Tibial nerve (tissue), 4 donors: ENCODE data around the gene HERC3. TPM values are rescaled to one million over a fixed set of nuclear protein-coding genes. Genes with fewer than 3 reads are reported as not detected.

Source experiments
- DNase-seq, 2 donors: peaks; one replicate each; pipeline ENCODE4 v3.0.0-alpha.2; 2019; ENCODE audit warnings: low spot score in 2 of 2
- H3K27ac ChIP-seq, 4 donors: fragments of 200-600 bp; sonication (generic) in 3 of 4; one replicate each; pipeline ENCODE4 v1.5.1; 2017 to 2019; ENCODE audit warnings: mild to moderate bottlenecking in 1 of 4
- H3K27me3 ChIP-seq, 2 donors: fragments of 200-600 bp; sonication (generic) in 1 of 2; one replicate each; pipeline versions ENCODE4 v1.5.1 to v1.6.0; 2017 to 2019
- H3K36me3 ChIP-seq, 3 donors: fragments of 200-600 bp; sonication (generic); one replicate each; pipeline ENCODE4 v1.5.1; 2018 to 2019
- H3K4me1 ChIP-seq, 4 donors: fragments of 200-600 bp; sonication (generic) in 3 of 4; one replicate each; pipeline ENCODE4 v1.5.1; 2017 to 2019
- H3K4me3 ChIP-seq, 4 donors: fragments of 200-600 bp; sonication (generic) in 3 of 4; one replicate each; pipeline ENCODE4 v1.5.1; 2017 to 2019; ENCODE audit warnings: mild to moderate bottlenecking in 1 of 4, moderate library complexity in 1 of 4
- H3K9me3 ChIP-seq, 4 donors: fragments of 200-600 bp; sonication (generic) in 3 of 4; one replicate each; pipeline ENCODE4 v1.5.1; 2017 to 2019
- EP300 ChIP-seq, 2 donors: sonication (generic); formaldehyde crosslinking; IDR thresholded peaks; one replicate each; pipeline ENCODE4 v1.6.1; 2017; ENCODE audit warnings: antibody characterized with exemption in 2 of 2, mild to moderate bottlenecking in 1 of 2
- POLR2A ChIP-seq, 2 donors: fragments of 450-650 bp; IDR thresholded peaks; one replicate each; pipeline ENCODE4 v1.6.1; 2017; ENCODE audit warnings: antibody characterized with exemption in 2 of 2, mild to moderate bottlenecking in 2 of 2, moderate library complexity in 2 of 2
- WGBS, 2 donors: methylation state at CpG; one replicate each; pipeline ENCODE4 v1.1.5; 2018; 5-methylcytosine and 5-hydroxymethylcytosine counted together
- total RNA-seq, 4 donors: library from RNA; depleted of rRNA; stranded (reverse); fragments of >200 nt; gene quantifications; one replicate each; pipeline ENCODE4 v1.1.0, GENCODE V29; 2016
- TF ChIP-seq, protein P1 (sequence below), 5 experiments: fragments of 200-600 bp in 3 of 5; fragments of 450-650 bp in 2 of 5; sonication (generic) in 3 of 5; IDR thresholded peaks; one replicate each; pipeline ENCODE4 v1.5.1; 2016 to 2019; ENCODE audit warnings: antibody characterized with exemption in 5 of 5, mild to moderate bottlenecking in 3 of 5, moderate library complexity in 2 of 5

HERC3 gene
- total RNA-seq, 4 donors from 2014 or later, result 30.0 to 61.0 (median 42.0) TPM

DNA sequence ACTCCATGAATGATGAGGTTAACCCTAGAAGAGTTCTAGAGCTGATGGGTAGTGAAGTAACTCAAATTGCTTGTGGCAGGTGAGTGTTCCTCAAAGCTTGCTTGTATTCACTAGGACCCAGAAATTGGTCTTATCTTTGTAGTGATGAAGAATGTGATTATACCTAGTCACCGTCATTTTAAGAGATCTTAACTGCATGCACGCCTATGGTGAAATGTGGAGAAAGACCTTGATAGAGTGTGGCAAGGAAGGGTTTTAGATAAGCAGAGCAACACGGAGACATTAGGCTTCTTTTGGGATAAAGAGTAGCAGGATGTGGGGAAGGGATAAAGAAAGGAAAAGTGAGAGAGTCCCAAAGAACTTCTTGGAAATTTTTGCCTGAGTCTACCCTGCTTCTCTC lies 62.9 kb downstream of the HERC3 start:
- no peak for DNase-seq
- Histone ChIP-seq H3K9me3 (no peaks in the 10 kb centered on the region), H3K27ac (no peak overlapping the region), H3K36me3 (peaks cover 0 to 54% (median 16%) of the 10 kb centered on the region in 3 donors), H3K4me3 (no peak overlapping the region), H3K27me3 (no peaks in the 10 kb centered on the region), H3K4me1 (no peaks in the 10 kb centered on the region)
- WGBS, 2 donors, result 94 to 96% methylated on average over 3 of the region's 3 CpGs
- no peak for TF ChIP-seq POLR2A (IDR thresholded peaks at IDR 0.05)

DNA sequence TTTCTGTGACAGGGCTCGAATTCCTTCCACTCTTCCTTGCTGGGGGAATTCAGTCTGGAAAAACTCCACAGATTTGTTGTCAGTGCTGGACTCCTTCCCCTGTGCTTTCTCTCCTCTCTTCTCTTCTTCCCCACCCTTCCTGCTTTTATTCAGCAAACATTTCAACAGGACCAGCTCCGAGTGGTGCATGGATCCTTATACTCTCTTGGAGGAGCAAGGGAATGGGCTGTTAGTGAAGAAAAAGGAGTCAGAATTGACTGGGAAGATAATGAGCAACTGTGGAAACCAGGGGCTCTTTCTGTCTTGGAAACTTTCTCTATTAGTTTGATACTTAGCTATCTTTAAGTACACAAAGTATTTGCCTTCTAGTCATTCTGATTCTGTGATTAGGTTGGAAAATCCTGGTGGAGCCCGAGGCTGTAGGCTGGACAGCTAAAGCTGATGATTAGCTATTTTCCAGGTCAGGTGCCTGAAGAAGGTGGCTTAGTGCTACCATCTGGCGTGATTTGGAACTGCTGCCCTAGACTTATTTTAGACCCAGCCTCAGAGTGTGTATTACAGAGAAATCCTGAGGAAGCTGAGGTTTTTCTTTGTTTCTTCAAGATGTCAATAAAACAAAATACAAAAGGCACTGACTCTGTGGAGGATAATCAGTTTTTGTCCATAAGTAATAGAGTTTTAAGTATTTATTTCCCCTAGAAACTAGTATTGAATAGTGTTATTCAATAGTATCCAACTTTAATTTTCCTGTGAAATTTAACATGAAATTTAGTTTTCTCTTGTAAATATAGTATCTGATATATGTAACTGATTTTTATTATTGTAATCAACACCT lies 67.0 kb downstream of the HERC3 start:
- 40 to 44% methylated on average over 4 of the region's 4 CpGs for WGBS, 2 donors
- H3K36me3 ChIP-seq, result peaks cover 0 to 65% (median 10%) of the 10 kb centered on the region in 3 donors
- peak overlapping the region in 2 of 4 donors; percentile 20 to 70 for H3K27ac ChIP-seq
- no peak overlapping the region for H3K4me3 ChIP-seq
- H3K9me3 ChIP-seq, result no peaks in the 10 kb centered on the region
- peak in 1 of 2 donors; percentile 55 for DNase-seq
- H3K4me1 ChIP-seq, result peaks cover 0 to 3% (median 0%) of the 10 kb centered on the region in 4 donors
- H3K27me3 ChIP-seq, result no peaks in the 10 kb centered on the region
- peak in 1 of 2 donors; percentile 26 for TF ChIP-seq EP300 (IDR thresholded peaks at IDR 0.05)
- TF ChIP-seq, protein P1, sequence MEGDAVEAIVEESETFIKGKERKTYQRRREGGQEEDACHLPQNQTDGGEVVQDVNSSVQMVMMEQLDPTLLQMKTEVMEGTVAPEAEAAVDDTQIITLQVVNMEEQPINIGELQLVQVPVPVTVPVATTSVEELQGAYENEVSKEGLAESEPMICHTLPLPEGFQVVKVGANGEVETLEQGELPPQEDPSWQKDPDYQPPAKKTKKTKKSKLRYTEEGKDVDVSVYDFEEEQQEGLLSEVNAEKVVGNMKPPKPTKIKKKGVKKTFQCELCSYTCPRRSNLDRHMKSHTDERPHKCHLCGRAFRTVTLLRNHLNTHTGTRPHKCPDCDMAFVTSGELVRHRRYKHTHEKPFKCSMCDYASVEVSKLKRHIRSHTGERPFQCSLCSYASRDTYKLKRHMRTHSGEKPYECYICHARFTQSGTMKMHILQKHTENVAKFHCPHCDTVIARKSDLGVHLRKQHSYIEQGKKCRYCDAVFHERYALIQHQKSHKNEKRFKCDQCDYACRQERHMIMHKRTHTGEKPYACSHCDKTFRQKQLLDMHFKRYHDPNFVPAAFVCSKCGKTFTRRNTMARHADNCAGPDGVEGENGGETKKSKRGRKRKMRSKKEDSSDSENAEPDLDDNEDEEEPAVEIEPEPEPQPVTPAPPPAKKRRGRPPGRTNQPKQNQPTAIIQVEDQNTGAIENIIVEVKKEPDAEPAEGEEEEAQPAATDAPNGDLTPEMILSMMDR (IDR thresholded peaks at IDR 0.05), result peak; percentile 51 to 75 (median 66)
- no peak for TF ChIP-seq POLR2A (IDR thresholded peaks at IDR 0.05)

DNA sequence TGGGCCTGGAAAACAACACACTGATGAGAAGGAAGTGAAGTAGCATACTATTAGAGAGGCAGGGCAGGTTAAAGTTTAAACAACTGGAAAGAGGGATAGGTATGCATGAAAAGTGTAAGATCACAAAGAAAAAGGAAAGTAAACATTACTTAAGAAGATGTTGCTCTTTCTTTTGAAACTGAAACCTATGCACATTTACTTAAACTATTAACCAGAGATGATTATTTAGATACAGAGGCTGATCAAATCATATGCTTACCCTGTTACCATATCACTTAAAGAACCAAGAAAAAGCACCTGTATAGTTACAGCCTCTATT lies 67.6 kb downstream of the HERC3 start:
- no peak overlapping the region for H3K27ac ChIP-seq
- TF ChIP-seq, protein P1 (IDR thresholded peaks at IDR 0.05), result no peak
- TF ChIP-seq EP300 (IDR thresholded peaks at IDR 0.05) (no peak), POLR2A (IDR thresholded peaks at IDR 0.05) (no peak)

DNA sequence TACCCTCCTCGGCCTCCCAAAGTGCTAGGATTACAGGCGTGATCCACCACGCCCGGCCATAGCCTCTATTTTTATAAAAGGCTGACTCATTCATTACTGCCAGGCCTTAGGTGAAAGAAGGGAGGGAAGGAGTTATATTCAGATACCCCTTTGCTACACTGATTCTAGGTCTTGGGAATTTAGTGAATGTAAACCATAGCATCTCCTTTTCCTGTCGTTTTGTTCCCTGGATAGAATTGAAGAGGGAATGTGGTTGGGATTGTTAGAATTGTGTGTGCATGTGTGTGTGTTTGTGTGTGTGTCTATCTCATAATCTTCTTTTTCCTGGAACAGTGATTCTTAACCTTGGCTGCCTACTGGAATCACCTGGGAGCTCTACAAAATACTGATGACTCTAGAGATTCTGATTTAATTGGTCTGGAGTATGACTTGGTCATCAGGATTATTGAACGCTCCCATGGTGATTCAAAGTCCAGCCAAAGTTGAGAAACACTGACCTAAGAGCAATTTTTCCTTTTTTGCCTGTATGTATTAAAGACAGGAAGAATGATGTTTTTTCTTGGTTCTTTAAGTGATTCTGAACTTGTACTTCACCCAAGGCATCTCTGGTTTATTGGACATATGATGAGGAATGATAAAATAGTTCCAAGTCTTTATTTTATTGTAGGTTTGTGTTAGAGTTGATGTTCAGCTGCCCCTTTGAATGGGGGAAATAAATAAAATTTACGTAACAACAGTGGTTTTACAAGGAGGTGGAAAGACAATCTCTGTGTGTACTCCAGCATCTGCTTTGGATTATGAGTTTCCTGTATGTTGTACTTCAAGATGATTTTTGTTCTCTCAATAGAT lies 68.4 kb downstream of the HERC3 start:
- 78 to 80% methylated on average over 7 of the region's 7 CpGs for WGBS, 2 donors
- no peak overlapping the region for H3K27ac ChIP-seq
- DNase-seq, result no peak
- TF ChIP-seq EP300 (IDR thresholded peaks at IDR 0.05), result no peak
- TF ChIP-seq, protein P1 (IDR thresholded peaks at IDR 0.05), result no peak
- TF ChIP-seq POLR2A (IDR thresholded peaks at IDR 0.05), result no peak
- no peaks in the 10 kb centered on the region for H3K9me3 ChIP-seq
- H3K36me3 ChIP-seq, result peaks cover 0 to 68% (median 2%) of the 10 kb centered on the region in 3 donors
- H3K27me3 ChIP-seq, result no peaks in the 10 kb centered on the region
- no peak overlapping the region for H3K4me3 ChIP-seq
- peaks cover 0 to 3% (median 0%) of the 10 kb centered on the region in 4 donors for H3K4me1 ChIP-seq

More for the DNA sequence above, 67.6 kb downstream of the HERC3 start:
- peaks cover 0 to 68% (median 10%) of the 10 kb centered on the region in 3 donors for H3K36me3 ChIP-seq
- DNase-seq, result no peak
- no peaks in the 10 kb centered on the region for H3K27me3 ChIP-seq
- H3K4me3 ChIP-seq, result no peak overlapping the region
- no peaks in the 10 kb centered on the region for H3K9me3 ChIP-seq
- peaks cover 0 to 3% (median 0%) of the 10 kb centered on the region in 4 donors for H3K4me1 ChIP-seq

DNA sequence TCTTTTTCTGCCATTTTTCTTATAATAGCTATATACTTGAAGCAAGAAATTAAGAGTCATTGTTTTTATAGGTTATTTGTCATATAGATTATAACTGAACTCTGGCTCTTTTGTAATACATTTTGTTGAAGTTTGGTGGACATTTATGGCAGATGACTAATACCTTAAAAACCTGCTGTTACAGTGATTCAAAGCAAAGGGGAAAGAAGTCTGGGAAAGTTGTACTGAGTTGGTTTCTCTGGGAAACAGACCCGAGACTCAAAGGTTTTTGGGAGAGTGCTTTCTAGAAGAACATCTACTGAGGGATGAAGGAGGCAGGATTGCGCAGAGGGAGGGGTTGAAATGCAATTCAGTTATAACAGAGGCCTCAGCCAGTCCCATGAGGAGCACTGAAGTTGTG lies 69.5 kb downstream of the HERC3 start:
- Histone ChIP-seq H3K27me3 (no peaks in the 10 kb centered on the region), H3K9me3 (no peaks in the 10 kb centered on the region), H3K4me1 (peaks cover 0 to 3% (median 0%) of the 10 kb centered on the region in 4 donors), H3K4me3 (no peak overlapping the region), H3K36me3 (peaks cover 0 to 61% (median 0%) of the 10 kb centered on the region in 3 donors), H3K27ac (no peak overlapping the region)
- 88 to 91% methylated on average over 2 of the region's 2 CpGs for WGBS, 2 donors
- no peak for DNase-seq
- TF ChIP-seq EP300 (IDR thresholded peaks at IDR 0.05), result no peak
- no peak for TF ChIP-seq POLR2A (IDR thresholded peaks at IDR 0.05)
- TF ChIP-seq, protein P1 (IDR thresholded peaks at IDR 0.05), result no peak
